GM21515 (cell line): ENCODE data around the gene CDC40.
"Not testable (repeated sequence)": the region's sequence is repeated elsewhere in the genome, so short reads cannot be mapped to it uniquely, and the experiment has no call there.

ENCODE experiments used
- ATAC-seq: cut with Tn5 transposase; IDR thresholded peaks from one replicate; pipeline ENCODE4 v1.9.1; 2021; ENCODE audit not compliant: unreplicated experiment

The CDC40 gene

DNA sequence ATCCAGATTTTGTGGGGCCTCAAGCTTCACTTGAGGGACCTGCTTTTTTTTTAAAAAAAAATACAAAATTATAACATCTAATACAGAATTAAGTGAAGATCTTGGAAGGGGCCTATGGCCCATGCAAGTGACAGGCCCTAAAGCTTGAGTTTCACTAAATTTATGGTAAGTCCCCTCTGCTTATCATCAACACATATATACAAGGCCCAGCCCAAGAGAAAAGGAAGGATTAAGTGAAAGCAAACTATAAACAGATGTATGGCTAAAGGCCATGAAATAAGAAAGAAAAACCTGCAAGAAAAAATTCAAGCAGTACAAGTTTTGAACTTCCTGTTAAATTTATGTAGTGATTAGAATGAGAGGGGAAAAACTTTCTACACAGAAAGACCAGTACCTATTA, 86.8 kb downstream of the CDC40 start:
- ATAC-seq = no peak

DNA sequence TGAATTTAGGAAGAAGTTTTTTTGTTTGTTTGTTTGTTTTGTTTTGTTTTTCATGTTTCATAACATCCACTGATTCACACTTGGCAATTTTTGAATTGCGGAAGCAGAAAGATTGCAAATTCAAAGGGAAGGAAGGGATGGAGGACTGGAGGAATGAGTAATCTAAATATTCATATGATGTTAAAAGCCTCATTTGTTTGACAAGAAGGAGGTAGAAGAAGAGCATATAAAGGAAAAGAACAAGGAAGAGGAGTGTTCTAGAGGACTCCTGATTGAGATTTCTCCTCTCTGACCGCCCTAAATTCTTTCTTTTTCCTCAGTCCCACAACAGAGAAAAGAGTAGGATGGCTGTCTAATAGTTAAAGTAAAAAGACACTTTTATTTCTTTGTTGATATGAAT, 89.4 kb downstream of the CDC40 start:
- ATAC-seq = no peak

DNA sequence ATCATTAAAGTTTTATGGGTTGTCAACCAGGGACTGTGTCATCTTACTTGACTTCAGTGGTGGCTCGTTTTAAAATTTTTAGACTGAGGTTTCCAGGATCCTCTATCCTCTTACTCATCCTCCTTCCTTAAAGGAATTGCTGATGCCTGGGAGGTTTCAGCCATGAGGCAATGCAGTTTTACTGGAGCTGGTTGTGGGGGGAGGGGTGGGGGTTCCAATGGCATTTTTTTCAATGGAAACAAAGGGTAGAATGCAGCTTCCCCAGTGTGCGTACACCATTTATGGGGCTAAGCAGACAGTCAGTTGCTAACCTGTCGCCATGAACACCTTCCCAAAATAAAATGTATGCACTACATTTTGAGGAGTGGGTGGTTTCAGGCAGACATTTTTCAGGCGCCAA, 89.9 kb downstream of the CDC40 start:
- no peak for ATAC-seq

DNA sequence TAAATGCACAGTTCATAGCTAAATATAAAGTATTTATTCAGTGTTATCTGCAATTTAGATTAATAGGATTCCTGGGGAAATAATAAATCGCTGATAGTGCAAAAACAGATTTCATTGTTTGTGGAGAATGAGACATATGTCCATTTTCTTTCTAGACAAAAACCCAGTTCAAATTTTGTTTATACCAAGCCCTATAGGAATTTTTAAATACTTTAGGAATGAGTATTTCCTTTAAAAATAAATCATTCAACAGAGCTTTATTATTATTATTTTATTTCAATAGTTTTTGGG, 91.5 kb downstream of the CDC40 start:
- no peak for ATAC-seq

DNA sequence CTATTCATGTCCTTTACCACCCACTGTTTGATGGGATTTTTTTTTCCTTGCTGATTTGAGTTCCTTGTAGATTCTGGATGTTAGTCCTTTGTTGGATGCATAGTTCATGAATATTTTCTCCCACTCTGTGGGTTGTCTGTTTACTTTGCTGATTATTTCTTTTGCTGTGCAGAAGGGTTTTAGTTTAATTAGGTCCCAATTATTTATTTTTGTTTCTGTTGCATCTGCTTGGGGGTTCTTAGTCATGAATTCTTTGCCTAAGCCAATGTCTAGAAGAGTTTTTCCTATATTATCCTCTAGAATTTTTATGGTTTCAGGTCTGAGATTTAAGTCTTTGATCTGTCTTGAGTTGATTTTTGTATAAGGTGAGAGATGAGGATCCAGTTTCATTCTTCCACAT, 92.6 kb downstream of the CDC40 start:
- ATAC-seq = not testable (repeated sequence)

DNA sequence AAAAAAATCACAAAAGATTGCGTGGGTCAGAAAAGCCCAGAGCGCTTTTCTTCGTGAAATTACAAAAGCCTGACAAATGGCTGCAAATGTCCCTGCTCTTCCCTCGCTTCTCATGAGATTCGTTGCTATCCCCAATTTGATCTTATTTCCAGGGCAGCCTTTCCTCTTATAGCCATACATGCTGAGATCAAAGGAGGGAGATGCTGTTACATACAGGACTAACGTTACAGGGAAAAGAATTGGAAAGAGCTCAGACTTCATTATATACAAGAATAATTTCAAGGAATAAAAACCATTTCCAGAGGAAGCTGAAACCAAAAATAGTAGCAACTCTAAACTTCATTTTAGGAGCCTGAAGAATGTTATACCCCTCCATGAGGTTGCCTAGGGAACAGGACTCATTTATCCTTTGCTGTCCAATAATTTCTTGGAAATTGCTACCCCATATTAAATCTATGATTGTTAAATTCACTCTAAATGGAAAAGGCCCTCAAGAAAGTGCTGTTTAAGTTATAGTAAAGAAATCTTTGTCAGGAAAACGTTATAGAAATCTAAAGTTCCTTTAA, 97.0 kb downstream of the CDC40 start:
- ATAC-seq = no peak
